ENCODE measurements around the gene JMJD1C.

GRCh38 chr10:63173468-63174232, 292.1 kb downstream of the JMJD1C start:
- TF ChIP-seq CTCF (IDR thresholded peaks at IDR 0.05) (no peak), POLR2A (IDR thresholded peaks at IDR 0.05) (no peak)
